Activated CD8-positive, alpha-beta memory T cell treated with anti-CD3 and anti-CD28 coated beads for 1 hour (primary cell): ENCODE data around the gene NEB.

Source experiments
- DNase-seq, 2 donors: peaks; one replicate each; pipeline ENCODE4 v3.0.0-alpha.2; 2020; ENCODE audit warnings: low read depth in 1 of 2; ENCODE audit errors: extremely low read depth in 1 of 2

Gene NEB

GRCh38 chr2:151486053-151486452 is 248.2 kb downstream of the NEB start:
- DNase-seq = no peak

DNA sequence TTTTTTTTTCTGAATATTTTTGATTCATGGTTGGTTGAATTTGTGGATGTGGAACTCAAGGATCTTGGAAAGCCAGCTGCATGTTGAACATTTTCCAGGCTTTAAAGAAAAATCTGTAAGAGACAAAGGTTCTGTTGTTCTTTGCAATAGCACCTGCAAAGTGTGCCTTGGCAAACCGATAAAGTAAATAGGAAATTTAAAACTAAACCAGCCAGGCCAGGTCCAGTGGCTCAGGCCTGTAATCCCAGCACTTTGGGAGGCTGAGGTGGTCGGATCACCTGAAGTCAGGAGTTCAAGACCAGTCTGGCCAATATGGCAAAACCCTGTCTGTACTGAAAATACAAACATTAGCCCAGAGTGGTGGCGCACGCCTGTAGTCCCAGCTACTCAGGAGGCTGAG is 250.2 kb downstream of the NEB start:
- no peak for DNase-seq

DNA sequence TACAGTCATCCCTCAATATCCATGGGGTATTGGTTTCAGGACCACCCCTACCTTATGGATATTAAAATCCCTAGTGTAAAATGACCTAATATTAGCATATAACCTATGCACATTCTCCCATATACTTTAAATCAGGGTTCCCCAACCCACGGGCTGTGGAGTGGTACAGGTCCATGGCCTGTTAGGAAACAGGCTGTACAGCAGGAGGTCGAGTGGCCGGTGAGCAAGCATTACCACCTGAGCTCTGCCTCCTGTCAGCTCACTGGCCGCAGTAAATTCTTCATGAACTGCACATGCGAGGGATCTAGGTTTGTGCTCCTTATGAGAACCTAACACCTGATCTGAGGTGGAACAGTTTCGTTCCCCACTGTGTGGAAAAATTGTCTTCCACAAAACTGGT is 250.7 kb downstream of the NEB start:
- no peak for DNase-seq

- no peak for DNase-seq
Observed at GRCh38 chr2:151482171-151482725, 252.0 kb downstream of the NEB start.

DNA sequence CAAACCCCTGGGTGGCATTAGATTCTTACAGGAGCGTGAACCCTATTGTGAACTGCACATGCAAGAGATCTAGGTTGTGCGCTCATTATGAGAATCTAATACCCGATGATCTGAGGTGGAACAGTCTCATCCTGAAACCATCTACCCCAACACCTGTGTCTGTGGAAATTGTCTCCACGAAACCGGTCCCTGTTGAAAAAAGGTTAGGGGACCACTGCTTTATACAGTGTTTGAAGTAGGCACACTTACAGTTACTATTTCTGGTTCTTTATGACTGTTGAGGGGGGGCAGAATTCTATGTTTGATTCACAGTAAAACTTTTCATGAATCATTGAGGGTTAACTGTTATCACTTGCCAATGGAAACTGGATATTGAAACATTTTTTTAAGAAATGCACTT is 252.5 kb downstream of the NEB start:
- DNase-seq = no peak

DNA sequence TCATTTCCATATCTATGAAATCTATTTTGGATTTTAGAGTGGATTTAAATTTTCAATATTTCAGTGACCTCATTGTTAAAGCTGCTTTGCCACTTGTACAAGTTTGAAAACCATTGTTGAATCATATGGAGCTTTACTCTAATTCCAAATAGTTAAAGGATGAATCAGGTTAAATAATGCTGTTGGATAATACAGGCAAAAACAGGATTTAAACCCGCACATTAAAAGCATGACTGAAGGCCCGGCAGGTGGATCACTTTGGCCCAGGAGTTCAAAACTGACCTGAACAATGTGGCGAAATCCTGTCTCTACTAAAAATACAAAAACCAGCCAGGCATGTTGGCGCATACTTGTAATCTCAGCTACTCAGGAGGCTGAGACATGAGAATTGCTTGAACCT is 256.3 kb downstream of the NEB start:
- no peak for DNase-seq

- no peak for DNase-seq
Observed at GRCh38 chr2:151476287-151476686, 258.0 kb downstream of the NEB start.

DNA sequence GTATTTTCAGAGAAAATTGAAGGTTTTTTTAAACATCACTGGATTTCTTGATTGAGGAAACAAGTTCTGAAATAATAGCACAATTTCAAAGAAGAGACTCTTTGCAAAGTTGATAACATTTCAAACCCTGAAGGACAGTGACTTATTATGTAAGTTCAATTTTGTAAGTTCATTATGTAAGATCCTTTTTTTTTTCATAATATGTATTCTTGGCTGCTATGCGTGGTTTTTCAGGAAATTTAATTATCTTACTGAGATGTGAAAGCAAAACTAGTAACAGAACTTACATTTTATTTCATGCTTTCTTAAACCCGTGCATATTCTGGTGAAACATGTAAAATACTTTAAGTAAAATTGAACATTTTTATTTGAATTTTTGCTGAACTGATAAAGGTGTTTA is 259.2 kb downstream of the NEB start:
- DNase-seq = no peak

GRCh38 chr2:151472966-151473365 is 261.3 kb downstream of the NEB start:
- DNase-seq = no peak

DNA sequence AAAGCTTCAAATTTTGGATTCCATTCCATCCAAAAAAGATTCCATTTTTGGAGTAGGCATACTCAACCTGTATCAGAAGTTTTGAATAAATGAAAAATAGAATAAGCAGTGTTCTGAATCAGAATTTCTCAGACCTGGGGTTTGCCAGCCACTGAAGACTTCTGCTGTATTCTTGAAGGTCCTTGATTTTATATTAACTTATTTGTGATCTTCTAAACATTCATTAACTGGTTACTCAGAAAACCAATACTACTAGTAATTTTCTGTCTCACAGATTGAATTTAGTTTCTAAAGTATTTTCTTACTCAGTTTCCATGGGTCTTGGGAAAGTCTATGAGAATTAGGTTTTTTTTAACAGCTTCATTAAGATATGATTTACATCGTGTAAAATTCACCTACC is 263.7 kb downstream of the NEB start:
- no peak for DNase-seq

DNA sequence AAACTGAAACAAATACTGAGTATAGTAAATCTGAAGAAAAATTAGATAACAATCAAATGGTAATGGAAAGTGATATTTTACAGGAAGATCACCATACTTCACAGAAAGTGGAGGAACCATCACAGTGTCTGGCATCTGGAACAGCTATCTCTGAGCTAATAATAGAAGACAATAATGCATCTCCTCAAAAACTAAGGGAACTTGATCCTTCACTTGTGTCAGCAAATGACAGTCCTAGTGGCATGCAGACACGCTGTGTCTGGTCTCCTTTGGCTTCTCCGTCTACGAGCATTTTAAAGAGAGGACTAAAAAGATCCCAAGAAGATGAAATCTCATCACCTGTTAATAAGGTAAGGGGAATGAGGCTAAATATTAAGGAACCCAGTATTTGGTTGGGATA is 268.5 kb downstream of the NEB start:
- no peak for DNase-seq

DNA sequence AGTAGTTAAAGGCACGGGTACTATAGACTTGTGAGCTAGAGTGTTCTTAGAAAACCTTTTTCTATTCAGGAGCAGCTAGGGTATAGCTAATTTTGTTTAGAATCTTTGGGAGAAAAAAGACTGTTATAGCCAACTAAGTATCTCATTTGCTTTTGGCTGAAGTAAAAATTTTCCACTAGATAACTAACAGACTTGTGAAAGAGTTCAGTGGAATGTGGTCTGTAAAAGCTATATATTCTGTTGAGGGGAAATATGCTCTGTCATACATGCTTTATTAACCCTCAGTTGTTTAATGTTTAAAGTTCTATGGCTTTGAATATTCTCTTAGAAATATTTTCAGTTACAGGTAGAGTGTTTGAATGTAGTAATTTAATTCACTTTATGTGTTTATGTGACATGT is 274.9 kb downstream of the NEB start:
- DNase-seq = no peak

DNA sequence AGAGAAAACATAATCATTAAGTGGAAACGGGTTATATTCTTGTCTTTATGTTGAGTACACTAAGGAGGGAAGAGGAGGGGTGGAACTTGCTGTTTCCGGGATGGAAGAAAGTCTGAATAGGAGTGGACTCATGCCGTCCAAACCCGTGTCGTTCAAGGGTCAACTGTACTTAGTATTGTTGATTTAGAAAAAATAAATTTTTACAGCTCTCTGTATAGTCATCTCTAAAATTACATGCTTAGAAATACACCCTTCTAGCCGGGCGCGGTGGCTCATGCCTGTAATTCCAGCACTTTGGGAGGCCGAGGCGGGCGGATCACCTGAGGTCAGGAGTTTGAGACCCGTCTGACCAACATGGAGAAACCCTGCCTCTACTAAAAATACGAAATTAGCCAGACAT is 295.1 kb downstream of the NEB start:
- no peak for DNase-seq

DNA sequence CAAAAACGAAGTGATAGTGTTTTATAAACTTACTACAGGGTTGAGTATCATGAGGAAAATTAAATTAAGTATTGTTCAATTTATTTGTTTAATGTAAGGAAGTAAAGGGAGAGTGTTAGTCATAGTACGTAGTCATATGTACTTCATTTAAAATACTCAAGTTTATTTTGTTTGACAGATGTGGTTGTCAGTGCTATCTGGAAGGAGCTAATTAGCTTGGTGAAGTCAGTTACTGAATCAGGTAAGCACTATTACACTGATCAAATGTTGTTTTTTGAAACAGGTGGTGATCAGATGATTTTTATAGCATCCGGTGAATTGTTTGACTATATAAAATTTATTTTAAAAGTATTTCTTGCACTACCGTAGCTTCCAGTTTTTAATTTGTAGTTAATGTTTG is 295.8 kb downstream of the NEB start:
- DNase-seq = no peak

DNA sequence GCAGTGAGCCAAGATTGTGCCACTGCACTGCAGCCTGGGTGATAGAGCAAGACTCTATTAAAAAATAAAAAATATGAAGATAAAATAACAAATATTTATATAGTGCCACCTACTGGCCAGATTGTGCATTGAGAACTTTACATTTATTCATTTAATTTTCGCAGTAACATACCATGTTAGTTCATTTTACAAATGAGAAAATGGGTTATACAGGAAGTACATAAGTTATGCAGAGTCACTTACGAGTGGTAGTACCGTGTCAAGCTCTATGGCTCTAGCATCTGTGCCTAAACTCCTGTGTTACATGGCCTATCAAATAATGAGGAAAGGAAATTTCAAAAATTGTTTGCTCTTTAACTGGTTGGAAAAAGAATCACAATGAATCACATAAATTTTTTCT is 296.6 kb downstream of the NEB start:
- DNase-seq = no peak
